Omental fat pad (tissue), 4 donors: ENCODE results near the gene ATL3. TPM values are rescaled to one million over a fixed set of nuclear protein-coding genes. Genes with fewer than 3 reads are reported as not detected.
A peak's percentile ranks its signal among the peaks of the same experiment; 100 is the strongest.

ENCODE experiments used
- ATAC-seq: fragments of 150-250 bp; one replicate; pipeline ENCODE4 v1.9.1; 2016; ENCODE audit warnings: mild to moderate bottlenecking, moderate library complexity; ENCODE audit not compliant: low FRiP score
- DNase-seq: peaks from one replicate; pipeline ENCODE4 v3.0.0-alpha.2; 2019; ENCODE audit warnings: low spot score
- CTCF ChIP-seq, 3 donors: fragments of 450-650 bp; IDR thresholded peaks; one replicate each; pipeline ENCODE4 v1.5.1; 2016 to 2017; ENCODE audit warnings: antibody characterized with exemption in 3 of 3, mild to moderate bottlenecking in 3 of 3, moderate library complexity in 2 of 3
- total RNA-seq, 4 donors: library from RNA; depleted of rRNA; stranded (reverse); fragments of >200 nt; gene quantifications; one replicate each; pipeline ENCODE4 v1.1.0, GENCODE V29; 2016

Gene ATL3
- total RNA-seq, 4 donors from 2014 or later = 84.4 to 100 (median 86.5) TPM

- no peak for DNase-seq
Measured at GRCh38 chr11:63599211-63600122, 71.7 kb downstream of the ATL3 start.

GRCh38 chr11:63598556-63598955 lies 72.6 kb downstream of the ATL3 start:
- no peak for TF ChIP-seq CTCF (IDR thresholded peaks at IDR 0.05)
- no peak for DNase-seq
- no peak for ATAC-seq

More at GRCh38 chr11:63599211-63600122, 71.7 kb downstream of the ATL3 start:
- TF ChIP-seq CTCF (IDR thresholded peaks at IDR 0.05) = no peak
- ATAC-seq = peak; percentile 57

- DNase-seq (no peak), ATAC-seq (no peak)
- no peak for TF ChIP-seq CTCF (IDR thresholded peaks at IDR 0.05)
Measured at GRCh38 chr11:63595296-63595695, 75.9 kb downstream of the ATL3 start.

GRCh38 chr11:63592975-63593395 lies 78.2 kb downstream of the ATL3 start:
- no peak for TF ChIP-seq CTCF (IDR thresholded peaks at IDR 0.05)
- no peak for DNase-seq
- no peak for ATAC-seq

GRCh38 chr11:63590024-63590788 lies 81.0 kb downstream of the ATL3 start:
- no peak for ATAC-seq
- DNase-seq = no peak
- no peak for TF ChIP-seq CTCF (IDR thresholded peaks at IDR 0.05)

GRCh38 chr11:63589000-63589399 lies 82.2 kb downstream of the ATL3 start:
- ATAC-seq = no peak
- TF ChIP-seq CTCF (IDR thresholded peaks at IDR 0.05) = no peak
- DNase-seq = no peak
